CD4-positive, alpha-beta T cell treated with Interferon gamma for 1 hour (primary cell): ENCODE data around the gene SLC16A13.
"Not testable (repeated sequence)": the region's sequence is repeated elsewhere in the genome, so short reads cannot be mapped to it uniquely, and the experiment has no call there.

ENCODE experiments used
- DNase-seq: peaks from one replicate; pipeline ENCODE4 v3.0.0-alpha.2; 2020

Gene SLC16A13, protein sequence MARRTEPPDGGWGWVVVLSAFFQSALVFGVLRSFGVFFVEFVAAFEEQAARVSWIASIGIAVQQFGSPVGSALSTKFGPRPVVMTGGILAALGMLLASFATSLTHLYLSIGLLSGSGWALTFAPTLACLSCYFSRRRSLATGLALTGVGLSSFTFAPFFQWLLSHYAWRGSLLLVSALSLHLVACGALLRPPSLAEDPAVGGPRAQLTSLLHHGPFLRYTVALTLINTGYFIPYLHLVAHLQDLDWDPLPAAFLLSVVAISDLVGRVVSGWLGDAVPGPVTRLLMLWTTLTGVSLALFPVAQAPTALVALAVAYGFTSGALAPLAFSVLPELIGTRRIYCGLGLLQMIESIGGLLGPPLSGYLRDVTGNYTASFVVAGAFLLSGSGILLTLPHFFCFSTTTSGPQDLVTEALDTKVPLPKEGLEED

GRCh38 chr17:7035591-7036368 is at the start of gene SLC16A13:
Gene SLC16A13 (plus strand): TSS chr17:7036015. CDS start chr17:7036383, 368 bp downstream.
- DNase-seq = peak; percentile 99

GRCh38 chr17:6986676-6987075 is 49.1 kb upstream of the SLC16A13 start:
- DNase-seq = no peak

DNA sequence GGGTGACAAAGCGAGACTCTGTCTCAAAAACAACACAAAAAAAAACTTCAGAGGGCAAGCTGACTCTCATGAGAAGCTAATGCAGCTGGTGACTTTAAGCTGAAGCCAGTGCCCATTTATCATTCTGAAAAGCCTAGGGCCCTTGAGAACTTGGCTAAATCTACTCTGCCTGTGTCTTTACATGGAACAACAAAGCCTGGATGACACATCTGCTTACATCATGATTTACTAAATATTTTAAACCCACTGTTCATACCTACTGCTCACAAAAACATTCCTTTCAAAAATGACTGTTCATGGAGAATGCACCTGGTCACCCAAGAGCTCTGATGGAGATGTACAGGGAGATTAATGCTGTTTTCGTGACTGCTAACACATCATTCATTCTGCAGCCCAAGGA is 46.0 kb upstream of the SLC16A13 start:
- DNase-seq = no peak

GRCh38 chr17:6993613-6994056 is 42.2 kb upstream of the SLC16A13 start:
- DNase-seq = not testable (repeated sequence)

DNA sequence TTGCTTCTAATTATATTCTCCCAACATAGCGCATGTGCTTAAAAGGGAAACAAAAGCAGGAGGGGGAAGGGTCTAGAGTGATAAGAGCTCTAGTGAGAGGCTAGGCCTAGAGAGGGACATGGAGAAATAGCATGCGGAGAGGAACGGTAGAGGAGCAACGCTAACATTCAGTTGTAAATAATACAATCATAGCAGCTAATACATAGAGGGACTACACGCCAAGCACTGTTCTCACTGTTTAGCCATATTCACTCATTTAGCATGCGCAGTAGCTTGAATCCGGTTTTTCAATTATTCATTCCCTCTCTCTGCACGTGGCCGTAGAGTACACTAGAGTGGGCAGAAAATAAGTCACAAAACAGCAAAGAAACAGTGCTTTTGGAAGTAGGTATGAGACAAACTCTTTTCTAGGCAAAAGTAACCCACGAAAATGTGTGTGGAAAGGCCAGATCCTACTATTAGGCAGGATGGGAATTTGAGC is 41.7 kb upstream of the SLC16A13 start:
- no peak for DNase-seq

GRCh38 chr17:6994666-6995256 is 41.1 kb upstream of the SLC16A13 start:
- DNase-seq = no peak

GRCh38 chr17:6995500-6996255 is 40.1 kb upstream of the SLC16A13 start, which contains the start of gene ALOX12:
Gene ALOX12 (plus strand): TSS chr17:6996049. CDS start chr17:6996118, 69 bp downstream.
- DNase-seq = no peak

GRCh38 chr17:6996256-6997011 is 39.4 kb upstream of the SLC16A13 start:
- no peak for DNase-seq

GRCh38 chr17:6997171-6997570 is 38.6 kb upstream of the SLC16A13 start:
- no peak for DNase-seq

- no peak for DNase-seq
Measured at GRCh38 chr17:6998855-6999508, 36.8 kb upstream of the SLC16A13 start.

- no peak for DNase-seq
Measured at GRCh38 chr17:7001318-7001961, 34.4 kb upstream of the SLC16A13 start.

GRCh38 chr17:7002288-7003047 is 33.3 kb upstream of the SLC16A13 start:
- DNase-seq = no peak

DNA sequence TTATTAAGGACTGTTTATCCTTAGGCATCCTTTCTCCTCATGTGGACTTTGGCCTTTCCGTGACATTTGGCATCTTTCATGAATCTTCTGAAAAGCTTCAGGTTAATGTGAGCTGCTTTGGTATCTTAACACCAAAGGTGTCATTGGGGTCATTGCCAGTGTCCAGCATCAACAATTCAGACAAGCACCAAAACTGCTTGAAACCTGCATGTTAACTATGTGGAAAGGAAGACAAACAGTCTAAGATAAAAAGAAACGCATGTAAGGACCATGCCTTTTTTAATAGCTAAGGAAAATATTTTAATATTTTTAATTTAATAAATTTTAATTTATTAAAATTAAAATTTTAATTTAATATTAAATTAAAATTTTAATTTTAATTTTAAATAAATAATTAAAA is 32.1 kb upstream of the SLC16A13 start:
- no peak for DNase-seq

- DNase-seq = no peak
Measured at GRCh38 chr17:7004398-7005253, 31.2 kb upstream of the SLC16A13 start.

DNA sequence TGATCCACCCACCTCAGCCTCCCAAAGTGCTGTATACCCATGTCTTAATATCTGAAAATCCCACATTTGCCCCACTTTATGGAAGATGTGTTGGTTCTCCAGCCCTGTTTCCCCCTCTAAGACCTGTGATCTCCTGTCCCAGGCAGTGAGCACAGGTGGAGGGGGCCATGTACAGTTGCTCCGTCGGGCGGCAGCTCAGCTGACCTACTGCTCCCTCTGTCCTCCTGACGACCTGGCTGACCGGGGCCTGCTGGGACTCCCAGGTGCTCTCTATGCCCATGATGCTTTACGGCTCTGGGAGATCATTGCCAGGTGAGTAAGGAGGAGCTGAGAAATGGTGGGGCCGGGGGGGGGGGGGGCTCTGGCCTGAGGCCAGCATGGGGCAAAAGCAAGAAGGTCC is 30.1 kb upstream of the SLC16A13 start:
- DNase-seq = no peak

GRCh38 chr17:7007143-7007542 is 28.7 kb upstream of the SLC16A13 start:
- no peak for DNase-seq

GRCh38 chr17:7010523-7010922 is 25.3 kb upstream of the SLC16A13 start:
- no peak for DNase-seq

DNA sequence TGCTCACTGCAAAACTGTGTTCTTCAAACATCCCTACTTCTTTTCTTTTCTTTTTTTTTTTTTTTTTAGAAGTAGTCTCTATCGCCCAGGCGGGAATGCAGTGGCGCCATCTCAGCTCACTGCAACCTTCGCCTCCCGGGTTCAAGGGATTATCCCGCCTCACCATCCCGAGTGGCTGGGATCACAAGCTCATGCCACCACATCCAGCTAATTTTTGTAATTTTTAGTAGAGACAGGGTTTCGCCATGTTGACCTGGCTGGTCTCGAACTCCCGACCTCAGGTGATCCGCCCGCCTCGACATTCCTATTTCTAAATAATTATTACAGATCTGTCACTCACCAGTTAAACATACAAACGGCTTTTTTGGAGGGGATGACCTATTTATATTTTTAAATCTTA is 24.4 kb upstream of the SLC16A13 start:
- no peak for DNase-seq

- DNase-seq = no peak
Measured at GRCh38 chr17:7011942-7012254, 23.9 kb upstream of the SLC16A13 start.
